Right cardiac atrium (tissue), 5 donors: ENCODE measurements around the gene IQCN. TPM values are rescaled to one million over a fixed set of nuclear protein-coding genes. Genes with fewer than 3 reads are reported as not detected.
A peak's percentile ranks its signal among the peaks of the same experiment; 100 is the strongest.

Experiments used
- ATAC-seq, 2 donors: fragments of 200-7000 bp; cut with Tn5 transposase; one replicate each; pipeline versions ENCODE4 v1.8.0 to v1.9.1; 2020; ENCODE audit warnings: moderate library complexity in 2 of 2, mild to moderate bottlenecking in 1 of 2
- DNase-seq, 3 donors: peaks; one replicate each; pipeline ENCODE4 v3.0.0-alpha.2; 2020
- H3K27ac ChIP-seq: one replicate; pipeline ENCODE4 v1.5.1; 2013; ENCODE audit warnings: mild to moderate bottlenecking, low read length, control low read depth, moderate library complexity
- H3K27me3 ChIP-seq: one replicate; pipeline ENCODE4 v1.6.1; 2013; ENCODE audit not compliant: control insufficient read depth, insufficient read depth
- H3K4me1 ChIP-seq: one replicate; pipeline ENCODE4 v1.6.1; 2013; ENCODE audit warnings: low read length; ENCODE audit not compliant: control insufficient read depth, insufficient read depth
- H3K4me3 ChIP-seq: one replicate; pipeline ENCODE4 v1.5.1; 2013; ENCODE audit warnings: low read length, control low read depth
- H3K9me3 ChIP-seq: one replicate; pipeline ENCODE4 v1.6.1; 2013; ENCODE audit warnings: low read length; ENCODE audit not compliant: control insufficient read depth
- WGBS: extraction: QIAGEN DNeasy Blood & Tissue Kit; methylation state at CpG from one replicate; pipeline ENCODE4 v1.1.7; 2013; 5-methylcytosine and 5-hydroxymethylcytosine counted together
- intact Hi-C, 4 donors: fragments of 100-400 bp; cut with DNase I; formaldehyde crosslinking; loops; one replicate each; pipeline versions ENCODE4 v1.11.0 to v1.14.0; 2022 to 2023
- polyA plus RNA-seq: library from polyadenylated mRNA; stranded (reverse); fragments of 200-250 nt; gene quantifications from one replicate; pipeline ENCODE4 v1.2.3, GENCODE V29; 2013
- total RNA-seq, 4 donors: library from RNA; stranded (reverse); fragmentation: NEBNext Ultra II Directional; extraction: Animal tissue kit (Norgen Biotek cat#: 25700); gene quantifications; one replicate each; pipeline ENCODE4 v1.2.1, GENCODE V29; 2021
- donor health status: healthy with polysubstance abuse.
- donor health status: DM: no; HTN: yes; CAD: no.
- donor health status: DM: no; HTN: no; CAD: no.
- donor health status: DM: no; HTN: yes; CAD: no; lungs with severe emphysema.
- donor health status: DM: yes; HTN: yes; CAD: no.

Gene IQCN
- total and polyA plus RNA-seq, 5 donors, result 0.65 to 5.3 (median 1.2) TPM

- H3K27ac ChIP-seq, result no peak overlapping the region
- WGBS, result 91% methylated on average over 23 of the region's 23 CpGs
- ATAC-seq (peak in 1 of 2 donors; percentile 2), DNase-seq (peak in 1 of 3 donors; percentile 38)
- no peaks in the 10 kb centered on the region for H3K4me1 ChIP-seq
- H3K9me3 ChIP-seq, result no peaks in the 10 kb centered on the region
- no peaks in the 10 kb centered on the region for H3K27me3 ChIP-seq
- intact Hi-C loops, result loop anchor here in 1 of 4 donors (10.0 kb wide), 1 partner anchor 141 kb away; no protein-coding TSS in a partner anchor
- no peak overlapping the region for H3K4me3 ChIP-seq
Measured at GRCh38 chr19:18264137-18264854, 10.0 kb downstream of the IQCN start.

- peak in 1 of 3 donors; percentile 36 for DNase-seq
- no peaks in the 10 kb centered on the region for H3K4me1 ChIP-seq
- H3K27me3 ChIP-seq, result no peaks in the 10 kb centered on the region
- no peak overlapping the region for H3K4me3 ChIP-seq
- no peak overlapping the region for H3K27ac ChIP-seq
- no peak for ATAC-seq
- intact Hi-C loops, result loop anchor here in 1 of 4 donors (10.0 kb wide), 1 partner anchor 141 kb away; no protein-coding TSS in a partner anchor
- H3K9me3 ChIP-seq, result no peaks in the 10 kb centered on the region
- 85% methylated on average over 16 of the region's 16 CpGs for WGBS
Measured at GRCh38 chr19:18263324-18264136, 10.7 kb downstream of the IQCN start.

- no peak for ATAC-seq
- H3K27ac ChIP-seq, result no peak overlapping the region
- intact Hi-C loops, result loop anchor here in 1 of 4 donors (10.0 kb wide), 1 partner anchor 142 kb away; no protein-coding TSS in a partner anchor
- H3K4me1 ChIP-seq, result no peaks in the 10 kb centered on the region
- no peaks in the 10 kb centered on the region for H3K9me3 ChIP-seq
- H3K27me3 ChIP-seq, result no peaks in the 10 kb centered on the region
- 94% methylated on average over 10 of the region's 10 CpGs for WGBS
- H3K4me3 ChIP-seq, result no peak overlapping the region
- DNase-seq, result peak in 1 of 3 donors; percentile 15
Measured at GRCh38 chr19:18262917-18263316, 11.3 kb downstream of the IQCN start.

- intact Hi-C loops, result loop anchor here in 1 of 4 donors (10.0 kb wide), 1 partner anchor 143 kb away; no protein-coding TSS in a partner anchor
- ATAC-seq (no peak), DNase-seq (no peak)
- Histone ChIP-seq H3K27ac (no peak overlapping the region), H3K27me3 (no peaks in the 10 kb centered on the region), H3K4me1 (no peaks in the 10 kb centered on the region), H3K9me3 (no peaks in the 10 kb centered on the region), H3K4me3 (no peak overlapping the region)
Measured at GRCh38 chr19:18262144-18262543, 12.1 kb downstream of the IQCN start.

- H3K4me1 ChIP-seq, result no peaks in the 10 kb centered on the region
- WGBS, result 97% methylated on average over 2 of the region's 2 CpGs
- H3K27me3 ChIP-seq, result no peaks in the 10 kb centered on the region
- DNase-seq, result no peak
- no peak overlapping the region for H3K4me3 ChIP-seq
- ATAC-seq, result no peak
- H3K27ac ChIP-seq, result no peak overlapping the region
- H3K9me3 ChIP-seq, result no peaks in the 10 kb centered on the region
- intact Hi-C loops, result loop anchor here in 1 of 4 donors (10.0 kb wide), 1 partner anchor 143 kb away; no protein-coding TSS in a partner anchor
Measured at GRCh38 chr19:18261474-18261873, 12.8 kb downstream of the IQCN start.

GRCh38 chr19:18259893-18260292, 14.4 kb downstream of the IQCN start:
- intact Hi-C loops, result loop anchor here in 1 of 4 donors (10.0 kb wide), 1 partner anchor 145 kb away; no protein-coding TSS in a partner anchor
- H3K4me3 ChIP-seq, result no peak overlapping the region

GRCh38 chr19:18257503-18258470, 16.5 kb downstream of the IQCN start:
- Histone ChIP-seq H3K4me3 (no peak overlapping the region), H3K27ac (no peak overlapping the region), H3K4me1 (no peaks in the 10 kb centered on the region), H3K27me3 (no peaks in the 10 kb centered on the region), H3K9me3 (no peaks in the 10 kb centered on the region)
- intact Hi-C loops, result no loop called here
- 91% methylated on average over 55 of the region's 55 CpGs for WGBS
- DNase-seq (peak in 1 of 3 donors; percentile 51), ATAC-seq (no peak)

More at GRCh38 chr19:18259893-18260292, 14.4 kb downstream of the IQCN start:
- no peak for DNase-seq
- H3K27me3 ChIP-seq, result no peaks in the 10 kb centered on the region
- H3K4me1 ChIP-seq, result no peaks in the 10 kb centered on the region
- ATAC-seq, result no peak
- no peak overlapping the region for H3K27ac ChIP-seq
- WGBS, result 84% methylated on average over 4 of the region's 4 CpGs
- H3K9me3 ChIP-seq, result no peaks in the 10 kb centered on the region

GRCh38 chr19:18254546-18255503, 19.4 kb downstream of the IQCN start:
- H3K9me3 ChIP-seq, result no peaks in the 10 kb centered on the region

GRCh38 chr19:18253716-18254115, 20.5 kb downstream of the IQCN start:
- ATAC-seq, result peak in 1 of 2 donors; percentile 17
- Histone ChIP-seq H3K27me3 (no peaks in the 10 kb centered on the region), H3K27ac (no peak overlapping the region), H3K4me1 (no peaks in the 10 kb centered on the region), H3K9me3 (no peaks in the 10 kb centered on the region), H3K4me3 (no peak overlapping the region)
- intact Hi-C loops, result loop anchor here in 3 of 4 donors (5.0 kb wide), 3 partner anchors 41 to 141 kb away; no protein-coding TSS in a partner anchor
- WGBS, result 49% methylated on average over 5 of the region's 5 CpGs
- no peak for DNase-seq

More at GRCh38 chr19:18254546-18255503, 19.4 kb downstream of the IQCN start:
- intact Hi-C loops, result loop anchor here in 3 of 4 donors (5.0 kb wide), 3 partner anchors 43 to 143 kb away; no protein-coding TSS in a partner anchor
- Histone ChIP-seq H3K27ac (no peak overlapping the region), H3K4me1 (no peaks in the 10 kb centered on the region), H3K27me3 (no peaks in the 10 kb centered on the region), H3K4me3 (no peak overlapping the region)
- no peak for DNase-seq
- WGBS, result 19% methylated on average over 24 of the region's 24 CpGs
- no peak for ATAC-seq
